ENCODE data around the gene HEPHL1.

Gene HEPHL1

GRCh38 chr11:94025690-94026394, 4.7 kb downstream of the HEPHL1 start:
- no peak for DNase-seq (ENCODE audit: low read depth)

- no peak for DNase-seq (ENCODE audit: low read depth)
Measured at GRCh38 chr11:94027210-94027609, 6.1 kb downstream of the HEPHL1 start.

GRCh38 chr11:94028436-94028835, 7.3 kb downstream of the HEPHL1 start:
- DNase-seq (ENCODE audit: low read depth), result no peak

GRCh38 chr11:94030059-94030458, 8.9 kb downstream of the HEPHL1 start:
- DNase-seq (ENCODE audit: low read depth), result no peak

GRCh38 chr11:94031625-94032024, 10.5 kb downstream of the HEPHL1 start:
- DNase-seq (ENCODE audit: low read depth), result no peak

- no peak for DNase-seq (ENCODE audit: low read depth)
Measured at GRCh38 chr11:94032066-94032465, 10.9 kb downstream of the HEPHL1 start.

GRCh38 chr11:94032725-94033124, 11.6 kb downstream of the HEPHL1 start:
- DNase-seq (ENCODE audit: low read depth), result no peak

- DNase-seq (ENCODE audit: low read depth), result no peak
Measured at GRCh38 chr11:94034207-94034606, 13.1 kb downstream of the HEPHL1 start.

GRCh38 chr11:94036096-94036495, 14.9 kb downstream of the HEPHL1 start:
- DNase-seq (ENCODE audit: low read depth), result no peak

GRCh38 chr11:94043241-94043640, 22.1 kb downstream of the HEPHL1 start:
- DNase-seq (ENCODE audit: low read depth), result no peak

GRCh38 chr11:94046796-94047195, 25.6 kb downstream of the HEPHL1 start:
- DNase-seq (ENCODE audit: low read depth), result no peak

GRCh38 chr11:94048032-94048709, 27.0 kb downstream of the HEPHL1 start:
- no peak for DNase-seq (ENCODE audit: low read depth)

- DNase-seq (ENCODE audit: low read depth), result no peak
Measured at GRCh38 chr11:94049351-94049750, 28.2 kb downstream of the HEPHL1 start.

- no peak for DNase-seq (ENCODE audit: low read depth)
Measured at GRCh38 chr11:94058630-94059029, 37.5 kb downstream of the HEPHL1 start.

- DNase-seq (ENCODE audit: low read depth), result no peak
Measured at GRCh38 chr11:94059065-94059464, 37.9 kb downstream of the HEPHL1 start.

GRCh38 chr11:94060401-94060800, 39.2 kb downstream of the HEPHL1 start:
- DNase-seq (ENCODE audit: low read depth), result no peak

GRCh38 chr11:94062360-94062759, 41.2 kb downstream of the HEPHL1 start:
- DNase-seq (ENCODE audit: low read depth), result no peak

- DNase-seq (ENCODE audit: low read depth), result no peak
Measured at GRCh38 chr11:94066901-94067429, 45.8 kb downstream of the HEPHL1 start.

GRCh38 chr11:94068764-94069163, 47.6 kb downstream of the HEPHL1 start:
- DNase-seq (ENCODE audit: low read depth), result no peak

GRCh38 chr11:94077552-94078293, 56.6 kb downstream of the HEPHL1 start:
- DNase-seq (ENCODE audit: low read depth), result no peak

- DNase-seq (ENCODE audit: low read depth), result no peak
Measured at GRCh38 chr11:94084164-94084563, 63.0 kb downstream of the HEPHL1 start.

- DNase-seq (ENCODE audit: low read depth), result no peak
Measured at GRCh38 chr11:94088906-94089305, 67.8 kb downstream of the HEPHL1 start.

GRCh38 chr11:94089341-94089740, 68.2 kb downstream of the HEPHL1 start:
- DNase-seq (ENCODE audit: low read depth), result no peak
